Spleen (tissue), 11 donors: ENCODE data around the gene STAG3. TPM values are rescaled to one million over a fixed set of nuclear protein-coding genes. Genes with fewer than 3 reads are reported as not detected.
"Not testable (repeated sequence)": the region's sequence is repeated elsewhere in the genome, so short reads cannot be mapped to it uniquely, and the experiment has no call there.

Experiments
- DNase-seq: peaks from one replicate; pipeline ENCODE4 v3.0.0-alpha.2; 2020
- H3K27ac ChIP-seq, 8 donors: fragments of 200-600 bp; sonication (generic) in 7 of 8; 1 replicate in 4 of 8; 2 replicates in 4 of 8; pipeline versions ENCODE4 v1.5.0 to v1.8.0; 2016 to 2021; ENCODE audit warnings: inconsistent platforms in 4 of 8, mild to moderate bottlenecking in 4 of 8, moderate library complexity in 1 of 8
- H3K27me3 ChIP-seq, 7 donors: fragments of 200-600 bp; sonication (generic) in 6 of 7; replicated peaks in 1 of 7; 1 replicate in 4 of 7; 2 replicates in 3 of 7; pipeline versions ENCODE4 v1.5.0 to v1.8.0; 2016 to 2021; ENCODE audit warnings: inconsistent platforms in 3 of 7, mild to moderate bottlenecking in 1 of 7
- H3K36me3 ChIP-seq, 6 donors: fragments of 200-600 bp; sonication (generic) in 5 of 6; 1 replicate in 4 of 6; 2 replicates in 2 of 6; pipeline versions ENCODE4 v1.5.0 to v1.8.0; 2016 to 2021; ENCODE audit warnings: inconsistent platforms in 2 of 6
- H3K4me1 ChIP-seq, 6 donors: fragments of 200-600 bp; sonication (generic) in 5 of 6; 1 replicate in 3 of 6; 2 replicates in 3 of 6; pipeline versions ENCODE4 v1.5.0 to v1.8.0; 2016 to 2021; ENCODE audit warnings: inconsistent platforms in 3 of 6
- H3K4me3 ChIP-seq, 8 donors: fragments of 200-600 bp; sonication (generic) in 7 of 8; 1 replicate in 4 of 8; 2 replicates in 4 of 8; pipeline versions ENCODE4 v1.5.0 to v1.8.0; 2016 to 2021; ENCODE audit warnings: inconsistent platforms in 4 of 8, mild to moderate bottlenecking in 4 of 8, moderate library complexity in 2 of 8
- H3K9me3 ChIP-seq, 8 donors: fragments of 200-600 bp; sonication (generic) in 7 of 8; 1 replicate in 4 of 8; 2 replicates in 4 of 8; pipeline versions ENCODE4 v1.5.0 to v1.8.0; 2016 to 2021; ENCODE audit warnings: inconsistent platforms in 4 of 8
- POLR2AphosphoS5 ChIP-seq, 3 donors: sonication (generic); formaldehyde crosslinking; IDR thresholded peaks; one replicate each; pipeline ENCODE4 v1.5.1; 2017; ENCODE audit warnings: antibody characterized with exemption in 3 of 3
- WGBS, 5 donors: extraction: QIAGEN DNeasy Blood & Tissue Kit in 3 of 5; methylation state at CpG; one replicate each; pipeline versions ENCODE4 v1.1.5 to v1.1.7; 2013 to 2018; 5-methylcytosine and 5-hydroxymethylcytosine counted together
- intact Hi-C: fragments of 100-400 bp; cut with DNase I; formaldehyde crosslinking; loops from one replicate; pipeline ENCODE4 v1.15.0; 2023; ENCODE audit warnings: low total_unique reads
- polyA plus RNA-seq, 3 donors: library from polyadenylated mRNA; stranded (reverse); fragments of 200-250 nt; gene quantifications; one replicate each; pipeline ENCODE4 v1.2.1, GENCODE V29; 2013
- total RNA-seq, 7 donors: library from RNA; depleted of rRNA in 3 of 7; stranded (reverse); fragments of >200 nt in 3 of 7; fragmentation: NEBNext Ultra II Directional in 4 of 7; extraction: Animal tissue kit (Norgen Biotek cat#: 25700) in 4 of 7; gene quantifications; one replicate each; pipeline versions ENCODE4 v1.1.0 to v1.2.1, GENCODE V29; 2016 to 2021
- donor health status: healthy with polysubstance abuse.
- donor health status: DM: no; HTN: no; CAD: no; lungs with moderate emphysema.
- donor health status: DM: no; HTN: no; CAD: no.
- donor health status: Bipolar disorder and iron deficiency.
- donor health status: healthy.
- donor health status: DM: no; HTN: no; CAD: no.
- donor health status: DM: yes; HTN: yes; CAD: no.

Gene STAG3
- total and polyA plus RNA-seq, 10 donors = 8.0 to 123 (median 40.4) TPM

- Histone ChIP-seq H3K27ac (peak overlapping the region in 3 of 8 donors; percentile 96 to 100 (median 97)), H3K36me3 (peaks cover 0 to 78% (median 19%) of the 10 kb centered on the region in 6 donors), H3K4me1 (peaks cover 0 to 79% (median 21%) of the 10 kb centered on the region in 6 donors), H3K4me3 (peak overlapping the region in 1 of 8 donors; percentile 81)
- 84 to 91% (median 90%) methylated on average over 13 to 16 of the region's 17 CpGs for WGBS, 5 donors
- peak; percentile 79 for DNase-seq
- TF ChIP-seq POLR2AphosphoS5 (IDR thresholded peaks at IDR 0.05) = peak; percentile 28 to 70 (median 65)
- H3K27me3 ChIP-seq, H3K9me3 ChIP-seq: not testable (repeated sequence)
- intact Hi-C loops = loop anchor here (10.0 kb wide), 1 partner anchor 89 kb away; no protein-coding TSS in a partner anchor
Measured at GRCh38 chr7:100223376-100223927, 45.7 kb downstream of the STAG3 start.

- Histone ChIP-seq H3K27ac (peak overlapping the region in 3 of 8 donors; percentile 1 to 33 (median 10)), H3K4me1 (peaks cover 0 to 76% (median 14%) of the 10 kb centered on the region in 6 donors), H3K36me3 (peaks cover 0 to 81% (median 19%) of the 10 kb centered on the region in 6 donors)
- WGBS, 5 donors = 81 to 86% (median 84%) methylated on average over 6 of the region's 6 CpGs
- DNase-seq, H3K9me3 ChIP-seq, H3K27me3 ChIP-seq, H3K4me3 ChIP-seq: not testable (repeated sequence)
- intact Hi-C loops = loop anchor here (10.0 kb wide), 1 partner anchor 90 kb away; no protein-coding TSS in a partner anchor
Measured at GRCh38 chr7:100224891-100225290, 47.2 kb downstream of the STAG3 start.

GRCh38 chr7:100234660-100235317, 57.1 kb downstream of the STAG3 start:
- intact Hi-C loops = not testable (repeated sequence)
- 76 to 91% (median 78%) methylated on average over 8 of the region's 8 CpGs for WGBS, 5 donors

GRCh38 chr7:100239975-100240374, 62.3 kb downstream of the STAG3 start:
- H3K4me3 ChIP-seq, H3K27ac ChIP-seq, H3K27me3 ChIP-seq, intact Hi-C loops, H3K9me3 ChIP-seq, DNase-seq, H3K36me3 ChIP-seq: not testable (repeated sequence)
- 87 to 94% (median 91%) methylated on average over 7 of the region's 7 CpGs for WGBS, 5 donors
- H3K4me1 ChIP-seq = peaks cover 0 to 15% (median 0%) of the 10 kb centered on the region in 6 donors

More at GRCh38 chr7:100234660-100235317, 57.1 kb downstream of the STAG3 start:
- Histone ChIP-seq H3K36me3 (peaks cover 0 to 27% (median 0%) of the 10 kb centered on the region in 6 donors), H3K4me1 (peaks cover 0 to 15% (median 4%) of the 10 kb centered on the region in 6 donors), H3K9me3 (peaks cover 0 to 14% (median 3%) of the 10 kb centered on the region in 8 donors)
- DNase-seq, H3K27ac ChIP-seq, H3K4me3 ChIP-seq, H3K27me3 ChIP-seq: not testable (repeated sequence)

GRCh38 chr7:100243385-100243784, 65.7 kb downstream of the STAG3 start:
- DNase-seq, intact Hi-C loops, H3K4me3 ChIP-seq, H3K9me3 ChIP-seq, H3K27me3 ChIP-seq, H3K36me3 ChIP-seq: not testable (repeated sequence)
- Histone ChIP-seq H3K4me1 (peaks cover 0 to 15% (median 0%) of the 10 kb centered on the region in 6 donors), H3K27ac (peak overlapping the region in 1 of 8 donors; percentile 8)
- 32 to 59% (median 48%) methylated on average over 9 to 12 of the region's 12 CpGs for WGBS, 5 donors

DNA sequence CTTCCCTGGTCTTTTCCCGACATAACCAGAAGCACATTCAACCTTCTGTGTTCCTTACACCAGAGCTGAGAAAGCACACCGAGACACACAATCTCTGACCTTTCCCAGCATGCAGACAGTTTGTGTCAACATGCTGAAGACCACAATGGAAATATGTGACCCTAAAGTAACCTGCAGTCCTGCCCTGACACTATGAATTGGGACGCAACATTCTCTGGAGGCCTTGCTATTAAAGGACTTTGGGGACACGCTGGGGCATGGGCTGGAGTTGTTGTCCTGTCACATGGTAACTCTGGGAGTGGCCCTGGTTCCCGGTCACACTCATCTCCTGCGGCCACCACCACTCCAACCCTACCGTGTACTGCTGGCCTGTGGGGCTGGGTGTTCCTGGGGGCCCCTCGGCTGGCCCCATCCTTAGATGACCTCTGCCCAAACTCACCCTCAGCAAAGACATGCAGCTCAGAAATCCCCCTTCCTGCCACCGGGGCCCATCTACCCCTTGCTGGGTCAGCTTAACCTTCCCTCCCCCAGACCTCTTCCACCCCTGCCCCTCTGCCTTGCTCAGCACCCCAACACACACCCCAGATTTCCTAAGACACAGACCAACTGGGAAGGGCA, 67.4 kb downstream of the STAG3 start:
- H3K27me3 ChIP-seq, H3K9me3 ChIP-seq, intact Hi-C loops, H3K36me3 ChIP-seq, H3K4me3 ChIP-seq, DNase-seq, H3K27ac ChIP-seq: not testable (repeated sequence)
- peaks cover 0 to 15% (median 0%) of the 10 kb centered on the region in 6 donors for H3K4me1 ChIP-seq
- 62 to 80% (median 75%) methylated on average over 7 to 9 of the region's 9 CpGs for WGBS, 5 donors

DNA sequence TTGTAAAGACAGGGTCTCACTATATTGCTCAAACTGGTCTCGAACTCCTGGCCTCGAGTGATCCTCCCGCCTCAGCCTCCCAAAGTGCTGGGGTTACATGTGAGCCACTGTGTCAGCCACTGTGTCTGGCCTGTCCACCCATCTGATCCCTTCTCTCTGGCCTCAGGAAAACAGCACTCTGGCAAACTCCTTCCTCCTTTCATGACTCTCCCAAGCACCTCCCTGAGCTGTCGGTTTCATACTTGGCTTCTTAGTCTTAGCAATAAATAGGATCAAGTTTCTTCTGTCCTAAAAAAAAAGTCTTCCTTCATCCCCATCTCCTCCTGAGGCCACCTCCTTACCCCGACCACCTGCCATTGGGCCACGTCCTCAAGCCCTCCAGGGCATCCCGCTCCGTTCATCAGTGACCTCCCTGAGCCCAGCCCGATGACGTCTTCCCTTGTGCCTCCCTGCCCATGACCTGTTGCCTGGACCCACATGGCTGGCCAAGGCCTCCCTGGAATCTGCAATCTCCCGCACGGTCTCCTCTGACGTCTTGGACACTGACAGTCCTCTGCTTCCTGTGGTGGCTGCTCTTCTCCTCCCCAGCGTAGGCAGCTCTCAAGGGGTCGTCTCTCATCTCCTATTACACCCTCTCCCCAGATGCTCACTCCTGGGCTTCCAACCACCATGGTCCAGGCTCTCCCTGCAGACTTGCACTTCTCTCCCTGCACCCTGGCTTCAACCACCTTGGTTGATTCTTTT, 68.6 kb downstream of the STAG3 start:
- intact Hi-C loops, H3K9me3 ChIP-seq, H3K4me3 ChIP-seq, H3K27me3 ChIP-seq, H3K27ac ChIP-seq, DNase-seq, H3K36me3 ChIP-seq: not testable (repeated sequence)
- 78 to 85% (median 83%) methylated on average over 15 of the region's 15 CpGs for WGBS, 5 donors
- H3K4me1 ChIP-seq = peaks cover 0 to 15% (median 0%) of the 10 kb centered on the region in 6 donors

DNA sequence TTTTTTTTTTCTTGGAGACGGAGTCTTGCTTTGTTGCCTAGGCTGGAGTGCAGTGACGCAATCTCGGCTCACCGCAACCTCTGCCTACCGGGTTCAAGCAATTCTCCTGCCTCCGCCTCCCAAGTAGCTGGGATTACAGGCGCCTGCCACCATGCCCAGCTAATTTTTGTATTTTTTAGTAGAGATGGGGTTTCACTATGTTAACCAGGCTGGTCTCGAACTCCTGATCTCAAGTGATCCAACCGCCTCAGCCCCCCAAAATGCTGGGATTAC, 69.1 kb downstream of the STAG3 start:
- DNase-seq, H3K9me3 ChIP-seq: not testable (repeated sequence)
- 82 to 95% (median 91%) methylated on average over 9 of the region's 9 CpGs for WGBS, 5 donors

More for the DNA sequence above, 69.1 kb downstream of the STAG3 start:
- H3K36me3 ChIP-seq, H3K27ac ChIP-seq, H3K27me3 ChIP-seq, H3K4me3 ChIP-seq, intact Hi-C loops: not testable (repeated sequence)
- peaks cover 0 to 15% (median 0%) of the 10 kb centered on the region in 6 donors for H3K4me1 ChIP-seq
